ENCODE measurements around the gene TNNT1.

GRCh38 chr19:55091126-55091910, 57.7 kb downstream of the TNNT1 start:
- TF ChIP-seq CTCF (IDR thresholded peaks at IDR 0.05) = no peak
- TF ChIP-seq POLR2AphosphoS5 (IDR thresholded peaks at IDR 0.05) = no peak
- no peak for TF ChIP-seq POLR2A (IDR thresholded peaks at IDR 0.05)

All from prostate gland (tissue), 2 donors.